GM04503 (cell line): ENCODE data around the gene CYP46A1.

Experiments
- DNase-seq: peaks from one replicate; pipeline ENCODE4 v3.0.0-alpha.2; 2012; ENCODE audit warnings: low read depth

CYP46A1 gene

GRCh38 chr14:99745307-99745951, 61.3 kb downstream of the CYP46A1 start:
- DNase-seq, result no peak

GRCh38 chr14:99747167-99747566, 63.1 kb downstream of the CYP46A1 start:
- no peak for DNase-seq

- no peak for DNase-seq
Measured at GRCh38 chr14:99747582-99748330, 63.7 kb downstream of the CYP46A1 start.

- no peak for DNase-seq
Measured at GRCh38 chr14:99748529-99748928, 64.4 kb downstream of the CYP46A1 start.

- no peak for DNase-seq
Measured at GRCh38 chr14:99749142-99749541, 65.0 kb downstream of the CYP46A1 start.

GRCh38 chr14:99749763-99750715, 65.9 kb downstream of the CYP46A1 start:
- DNase-seq, result no peak

GRCh38 chr14:99750746-99751450, 66.8 kb downstream of the CYP46A1 start:
- DNase-seq, result no peak

- no peak for DNase-seq
Measured at GRCh38 chr14:99751539-99752485, 67.7 kb downstream of the CYP46A1 start.

GRCh38 chr14:99752486-99753121, 68.5 kb downstream of the CYP46A1 start:
- no peak for DNase-seq

GRCh38 chr14:99753225-99754140, 69.4 kb downstream of the CYP46A1 start:
- DNase-seq, result no peak

GRCh38 chr14:99754141-99755067, 70.3 kb downstream of the CYP46A1 start:
- DNase-seq, result no peak

GRCh38 chr14:99755068-99755405, 70.9 kb downstream of the CYP46A1 start:
- DNase-seq, result no peak

- DNase-seq, result peak; percentile 78
Measured at GRCh38 chr14:99755629-99756603, 71.8 kb downstream of the CYP46A1 start.

GRCh38 chr14:99756796-99757195, 72.7 kb downstream of the CYP46A1 start:
- no peak for DNase-seq

GRCh38 chr14:99757331-99758070, 73.4 kb downstream of the CYP46A1 start:
- peak; percentile 99 for DNase-seq

GRCh38 chr14:99758121-99758821, 74.2 kb downstream of the CYP46A1 start:
- DNase-seq, result peak; percentile 93
